Breast epithelium (tissue), 3 donors: Measurements from ENCODE around the gene AK8.

Experiments
- POLR2A ChIP-seq: fragments of 450-650 bp; IDR thresholded peaks from one replicate; pipeline ENCODE4 v1.6.1; 2016; ENCODE audit warnings: antibody characterized with exemption, mild to moderate bottlenecking, moderate library complexity
- POLR2AphosphoS5 ChIP-seq, 3 donors: sonication (generic); formaldehyde crosslinking; IDR thresholded peaks; one replicate each; pipeline ENCODE4 v1.6.1; 2017; ENCODE audit warnings: antibody characterized with exemption in 3 of 3
- TF ChIP-seq, protein P1 (sequence below), 3 donors: fragments of 450-650 bp; IDR thresholded peaks; one replicate each; pipeline ENCODE4 v1.5.1; 2016 to 2017; ENCODE audit warnings: antibody characterized with exemption in 3 of 3, mild to moderate bottlenecking in 3 of 3, moderate library complexity in 3 of 3

DNA sequence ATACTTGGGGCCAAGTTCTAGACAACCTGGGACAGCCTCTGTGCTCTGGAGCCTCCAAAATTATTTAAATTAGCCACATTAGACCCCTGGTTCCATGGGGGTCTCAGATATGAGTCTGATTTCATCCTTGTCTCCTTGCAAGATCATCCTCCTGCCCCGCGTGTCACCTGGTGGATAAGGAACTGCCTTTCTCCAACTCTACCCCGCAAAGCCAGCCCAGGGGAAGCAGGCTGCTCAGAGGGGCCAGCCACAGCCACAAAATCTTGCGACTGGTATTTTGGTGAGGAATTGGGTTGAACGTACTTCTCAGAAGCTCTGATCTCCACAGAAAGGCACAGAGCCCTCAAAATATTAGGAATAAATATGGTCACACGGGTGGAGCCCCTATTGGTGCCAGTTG lies 101.2 kb downstream of the AK8 start:
- TF ChIP-seq POLR2AphosphoS5 (IDR thresholded peaks at IDR 0.05), result no peak
- TF ChIP-seq, protein P1, sequence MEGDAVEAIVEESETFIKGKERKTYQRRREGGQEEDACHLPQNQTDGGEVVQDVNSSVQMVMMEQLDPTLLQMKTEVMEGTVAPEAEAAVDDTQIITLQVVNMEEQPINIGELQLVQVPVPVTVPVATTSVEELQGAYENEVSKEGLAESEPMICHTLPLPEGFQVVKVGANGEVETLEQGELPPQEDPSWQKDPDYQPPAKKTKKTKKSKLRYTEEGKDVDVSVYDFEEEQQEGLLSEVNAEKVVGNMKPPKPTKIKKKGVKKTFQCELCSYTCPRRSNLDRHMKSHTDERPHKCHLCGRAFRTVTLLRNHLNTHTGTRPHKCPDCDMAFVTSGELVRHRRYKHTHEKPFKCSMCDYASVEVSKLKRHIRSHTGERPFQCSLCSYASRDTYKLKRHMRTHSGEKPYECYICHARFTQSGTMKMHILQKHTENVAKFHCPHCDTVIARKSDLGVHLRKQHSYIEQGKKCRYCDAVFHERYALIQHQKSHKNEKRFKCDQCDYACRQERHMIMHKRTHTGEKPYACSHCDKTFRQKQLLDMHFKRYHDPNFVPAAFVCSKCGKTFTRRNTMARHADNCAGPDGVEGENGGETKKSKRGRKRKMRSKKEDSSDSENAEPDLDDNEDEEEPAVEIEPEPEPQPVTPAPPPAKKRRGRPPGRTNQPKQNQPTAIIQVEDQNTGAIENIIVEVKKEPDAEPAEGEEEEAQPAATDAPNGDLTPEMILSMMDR (IDR thresholded peaks at IDR 0.05), result no peak
- no peak for TF ChIP-seq POLR2A
